K562 (cell line): Measurements from ENCODE around the gene DMD. TPM values are rescaled to one million over a fixed set of nuclear protein-coding genes. Genes with fewer than 3 reads are reported as not detected.

Experiments
- ATAC-seq: fragments of 200-7000 bp; cut with Tn5 transposase; 3 replicates; pipeline ENCODE4 v1.9.1; 2020; ENCODE audit warnings: moderate library complexity
- BruUV-seq: library from RNA; stranded (reverse); fragments of 400-500 nt; replicated peaks from 2 replicates; lab custom pipeline; 2021; lab: Mats Ljungman, UMichigan
- CTCF ChIA-PET: fragments of 300-600 bp; formaldehyde crosslinking; extraction: SDS; loops from one replicate; lab custom pipeline; 2021; ENCODE audit warnings: low intra/inter-chr PET ratio; lab: Yijun Ruan, JAX
- POLR2A ChIA-PET: fragments of 300-600, 350-650 bp; sonication (Branson Sonifier 250); formaldehyde crosslinking; extraction: SDS; loops from one replicate; lab custom pipeline; 2021; ENCODE audit warnings: antibody characterized with exemption, inconsistent platforms; lab: Yijun Ruan, JAX
- DNase-seq, 4 experiments: peaks; one replicate each; pipeline versions ENCODE4 v3.0.0 to v3.0.0-alpha.2; 2011 to 2018; ENCODE audit warnings: low spot score in 3 of 4, mixed read lengths in 3 of 4; ENCODE audit errors: extremely low read depth in 1 of 4
- FAIRE-seq: peaks from 2 replicates; lab custom pipeline; 2011; peaks lifted over from hg19 to GRCh38; lab: Jason Lieb, UNC
- H2AFZ ChIP-seq: 2 replicates; pipeline ENCODE4 v1.6.0; 2011; ENCODE audit warnings: low read depth, low read length, control low read depth, inconsistent platforms
- H3K27ac ChIP-seq: fragments of 200-600 bp; 3 replicates; pipeline ENCODE4 v1.8.0; 2011; ENCODE audit warnings: low read depth, mild to moderate bottlenecking, control low read depth, inconsistent platforms, low read length, moderate library complexity, mixed read lengths; ENCODE audit errors: extremely low read depth
- H3K27me3 ChIP-seq, 2 experiments: fragments of 300-600 bp in 1 of 2; 2 replicates in 1 of 2; 3 replicates in 1 of 2; pipeline versions ENCODE4 v1.6.0 to v1.8.0; 2011; ENCODE audit warnings: inconsistent platforms in 2 of 2, low read length in 2 of 2, mild to moderate bottlenecking in 1 of 2, mixed read lengths in 1 of 2, moderate library complexity in 1 of 2; ENCODE audit not compliant: control insufficient read depth in 2 of 2, insufficient read depth in 2 of 2
- H3K36me3 ChIP-seq: fragments of 300-600 bp; 3 replicates; pipeline ENCODE4 v1.8.0; 2011; ENCODE audit warnings: mild to moderate bottlenecking, low read length, inconsistent platforms; ENCODE audit not compliant: control insufficient read depth, insufficient read depth
- H3K4me1 ChIP-seq, 2 experiments: fragments of 200-600 bp in 1 of 2; replicated peaks in 1 of 2; 2 replicates in 1 of 2; 3 replicates in 1 of 2; pipeline versions ENCODE4 v1.5.1 to v1.8.0; 2011; ENCODE audit warnings: inconsistent platforms in 2 of 2, low read length in 2 of 2, mild to moderate bottlenecking in 1 of 2, mixed read lengths in 1 of 2, moderate library complexity in 1 of 2; ENCODE audit not compliant: control insufficient read depth in 2 of 2, insufficient read depth in 2 of 2
- H3K4me2 ChIP-seq: 2 replicates; pipeline ENCODE4 v1.6.1; 2011; ENCODE audit warnings: low read length, control low read depth, inconsistent platforms, mixed read lengths; ENCODE audit not compliant: insufficient read depth
- H3K4me3 ChIP-seq: fragments of 200-600 bp; sonication (generic), shearing (Covaris generic); 2 replicates; pipeline ENCODE4 v1.5.1; 2016; ENCODE audit warnings: control low read depth, inconsistent platforms
- H3K79me2 ChIP-seq: fragments of 200-600 bp; 3 replicates; pipeline ENCODE4 v1.8.0; 2011; ENCODE audit warnings: low read length, inconsistent platforms; ENCODE audit not compliant: control insufficient read depth, insufficient read depth
- H3K9ac ChIP-seq, 2 experiments: 2 replicates each; pipeline versions ENCODE4 v1.6.0 to v1.6.1; 2011; ENCODE audit warnings: low read depth in 2 of 2, low read length in 2 of 2, control low read depth in 1 of 2, inconsistent platforms in 1 of 2, mild to moderate bottlenecking in 1 of 2, mixed read lengths in 1 of 2; ENCODE audit not compliant: insufficient read depth in 1 of 2
- H3K9me1 ChIP-seq: one replicate; pipeline ENCODE4 v1.6.0; 2011; ENCODE audit warnings: inconsistent platforms, mild to moderate bottlenecking, low read length, moderate library complexity; ENCODE audit not compliant: control insufficient read depth, insufficient read depth
- H3K9me3 ChIP-seq: replicated peaks from 2 replicates; pipeline ENCODE4 v1.5.1; 2011; ENCODE audit warnings: low read depth, low read length, inconsistent platforms; ENCODE audit not compliant: control insufficient read depth, insufficient read depth
- H4K20me1 ChIP-seq: replicated peaks from 2 replicates; pipeline ENCODE4 v1.6.1; 2011; ENCODE audit warnings: low read length, inconsistent platforms, mixed read lengths; ENCODE audit not compliant: control insufficient read depth, insufficient read depth
- BCL6 ChIP-seq: fragments of 250-450 bp; sonication (Bioruptor Pico); IDR thresholded peaks from 2 replicates; pipeline ENCODE4 v1.4.0; 2020
- BMI1 ChIP-seq: fragments of 150-350 bp; IDR thresholded peaks from 2 replicates; pipeline ENCODE4 v1.6.1; 2014; ENCODE audit warnings: low read length
- TAL1 ChIP-seq: fragments of 450-650 bp; IDR thresholded peaks from 2 replicates; pipeline ENCODE4 v1.6.1; 2016; ENCODE audit warnings: mild to moderate bottlenecking
- UBTF ChIP-seq, 2 experiments: IDR thresholded peaks; 2 replicates each; pipeline ENCODE4 v1.6.1; 2012; ENCODE audit warnings: improper control_type of control experiment in 2 of 2, low read depth in 2 of 2, low read length in 2 of 2, borderline replicate concordance in 1 of 2
- ZNF165 ChIP-seq: fragments of 250-450 bp; sonication (Bioruptor Pico); IDR thresholded peaks from 2 replicates; pipeline ENCODE4 v1.4.0; 2020; ENCODE audit warnings: borderline replicate concordance
- ZNF740 ChIP-seq, 3 experiments: fragments of 200-800 bp in 1 of 3; sonication (Bioruptor generic) in 1 of 3; sonication (generic) in 1 of 3; formaldehyde crosslinking in 1 of 3; IDR thresholded peaks; 2 replicates each; pipeline versions ENCODE4 v1.6.1 to v1.8.0; 2016 to 2022; ENCODE audit warnings: mild to moderate bottlenecking in 2 of 3, missing compliant biosample characterization in 2 of 3, missing genetic modification characterization in 2 of 3, missing genetic modification reagents in 1 of 3
- WGBS: fragments of 100-300 bp; shearing (Covaris generic); methylation state at CpG from one replicate; pipeline ENCODE4 v1.1.6; 2016; ENCODE audit warnings: low coverage, mixed read lengths; ENCODE audit not compliant: insufficient coverage; ENCODE audit errors: missing lambda C conversion rate; 5-methylcytosine and 5-hydroxymethylcytosine counted together
- in situ Hi-C: fragments of 300-500 bp; cut with MboI; formaldehyde crosslinking; loops from 4 replicates; pipeline ENCODE4 v1.15.0; 2018; ENCODE audit warnings: inconsistent platforms, mixed read lengths
- intact Hi-C: fragments of 100-400 bp; cut with micrococcal nuclease; formaldehyde crosslinking; loops from 2 replicates; pipeline ENCODE4 v1.14.2; 2022
- polyA plus RNA-seq, 8 experiments: library from polyadenylated mRNA; depleted of rRNA in 4 of 8; stranded (reverse) in 5 of 8; unstranded in 3 of 8; fragments of >200 nt; fragmentation: Nextera tagmentation in 2 of 8; fragmentation: Illumina TruSeq in 1 of 8; extraction: Ambion mirVana in 2 of 8; extraction: Trizol in 1 of 8; gene quantifications; 2 replicates each; pipeline versions ENCODE4 v1.2.1 to v1.2.3, GENCODE V29; 2011 to 2014; ENCODE audit warnings: inconsistent platforms in 1 of 8, missing spikeins in 1 of 8
- total RNA-seq, 7 experiments: library from RNA; depleted of rRNA in 6 of 7; stranded (reverse); fragments of >200 nt in 6 of 7; fragmentation: Illumina TruSeq in 2 of 7; extraction: Trizol in 2 of 7; gene quantifications; 2 replicates each; pipeline versions ENCODE4 v1.2.1 to v1.2.3, GENCODE V29; 2011 to 2021; ENCODE audit warnings: low replicate concordance in 1 of 7

The DMD gene
- total and polyA plus RNA-seq, 9 of the 15 experiments (the other 6 are each of a cell fraction or from before 2014, with no cell fraction given), result 3.8 to 20.4 (median 11.4) TPM

GRCh38 chrX:31934842-31935370 lies 1276.4 kb downstream of the DMD start:
- BruUV-seq, result no TSS peak
- intact Hi-C loops (no loop called here), in situ Hi-C loops (no loop called here)
- no peak for TF ChIP-seq ZNF165
- no peak for TF ChIP-seq TAL1
- no peak for DNase-seq
- POLR2A ChIA-PET, result interaction anchor here (0.6 kb wide), 1 partner anchor 20 kb away, joined by 3 read pairs; no protein-coding TSS in a partner anchor
- Histone ChIP-seq H3K79me2 (no peaks in the 10 kb centered on the region), H3K27ac (no peak overlapping the region), H3K36me3 (no peaks in the 10 kb centered on the region), H3K4me2 (no peak overlapping the region), H3K9ac (no peak overlapping the region), H4K20me1 (no peaks in the 10 kb centered on the region), H3K4me3 (no peak overlapping the region), H2AFZ (no peak overlapping the region), H3K27me3 (no peaks in the 10 kb centered on the region), H3K9me3 (no peaks in the 10 kb centered on the region), H3K9me1 (no peaks in the 10 kb centered on the region), H3K4me1 (no peaks in the 10 kb centered on the region)
- CTCF ChIA-PET, result no interaction called here
- no peak for FAIRE-seq
- WGBS, result 1% methylated on average over 5 of the region's 5 CpGs
- ATAC-seq, result no peak

GRCh38 chrX:31934015-31934414 lies 1277.3 kb downstream of the DMD start:
- whole genome bisulfite sequencing, result 0% methylated on average over 3 of the region's 3 CpGs
- H3K36me3 ChIP-seq, result no peaks in the 10 kb centered on the region
- no peak overlapping the region for H3K9ac ChIP-seq
- no peaks in the 10 kb centered on the region for H3K4me1 ChIP-seq
- no peak overlapping the region for H2AFZ ChIP-seq
- H3K79me2 ChIP-seq, result no peaks in the 10 kb centered on the region
- intact Hi-C loops (no loop called here), in situ Hi-C loops (no loop called here)
- no TSS peak for BruUV-seq
- no peak overlapping the region for H3K4me2 ChIP-seq
- no peak overlapping the region for H3K4me3 ChIP-seq
- POLR2A ChIA-PET, result no interaction called here
- no peaks in the 10 kb centered on the region for H3K9me1 ChIP-seq
- no peak for FAIRE-seq
- no peak for DNase-seq
- CTCF ChIA-PET, result no interaction called here
- ATAC-seq, result no peak
- no peaks in the 10 kb centered on the region for H3K27me3 ChIP-seq
- no peaks in the 10 kb centered on the region for H4K20me1 ChIP-seq
- TF ChIP-seq BMI1 (no peak), BCL6 (CRISPR knock-in tag) (no peak), ZNF740 (CRISPR knock-in tag; IDR thresholded peaks at IDR 0.05) (no peak), ZNF740 (tag; IDR thresholded peaks at IDR 0.05) (no peak), UBTF (IDR thresholded peaks at IDR 0.05; ENCODE audit: borderline replicate concordance in 1 of 2, low read depth in 2 of 2, low read length in 2 of 2) (no peak)
- TF ChIP-seq, all 486 proteins: peak for 0
- H3K9me3 ChIP-seq, result no peaks in the 10 kb centered on the region
- no peak overlapping the region for H3K27ac ChIP-seq
